WI38 (cell line): ENCODE data around the gene TOM1L2.
"Not testable (repeated sequence)": the region's sequence is repeated elsewhere in the genome, so short reads cannot be mapped to it uniquely, and the experiment has no call there.

Experiments used
- H3K4me3 ChIP-seq: 2 replicates; pipeline ENCODE4 v1.5.1; 2011; ENCODE audit warnings: low read depth, mild to moderate bottlenecking, control low read depth, low read length
- TF ChIP-seq, protein P1 (sequence below): IDR thresholded peaks from 2 replicates; pipeline ENCODE4 v1.5.1; 2012; ENCODE audit warnings: low read depth, mild to moderate bottlenecking, control low read depth, low read length

TOM1L2 gene

DNA sequence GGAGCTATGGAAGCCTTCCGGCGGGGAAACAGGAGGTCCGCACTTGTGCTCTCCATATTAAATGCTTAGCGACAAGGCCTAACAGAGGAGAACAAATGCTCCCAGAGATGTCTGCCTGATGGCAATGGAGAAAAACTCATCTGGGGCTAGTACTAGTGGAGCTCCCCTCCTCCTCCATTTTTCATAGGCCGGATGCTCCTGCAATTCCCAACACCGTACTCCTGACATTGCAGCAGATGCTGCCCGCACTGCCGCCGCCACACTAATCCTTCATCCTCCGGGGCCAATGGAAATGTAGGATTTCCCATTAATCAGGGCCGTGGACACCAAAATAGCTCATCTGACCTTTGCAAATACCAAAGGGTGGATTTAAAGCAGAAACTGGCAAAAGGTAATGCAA, 27.5 kb downstream of the TOM1L2 start:
- TF ChIP-seq, protein P1, sequence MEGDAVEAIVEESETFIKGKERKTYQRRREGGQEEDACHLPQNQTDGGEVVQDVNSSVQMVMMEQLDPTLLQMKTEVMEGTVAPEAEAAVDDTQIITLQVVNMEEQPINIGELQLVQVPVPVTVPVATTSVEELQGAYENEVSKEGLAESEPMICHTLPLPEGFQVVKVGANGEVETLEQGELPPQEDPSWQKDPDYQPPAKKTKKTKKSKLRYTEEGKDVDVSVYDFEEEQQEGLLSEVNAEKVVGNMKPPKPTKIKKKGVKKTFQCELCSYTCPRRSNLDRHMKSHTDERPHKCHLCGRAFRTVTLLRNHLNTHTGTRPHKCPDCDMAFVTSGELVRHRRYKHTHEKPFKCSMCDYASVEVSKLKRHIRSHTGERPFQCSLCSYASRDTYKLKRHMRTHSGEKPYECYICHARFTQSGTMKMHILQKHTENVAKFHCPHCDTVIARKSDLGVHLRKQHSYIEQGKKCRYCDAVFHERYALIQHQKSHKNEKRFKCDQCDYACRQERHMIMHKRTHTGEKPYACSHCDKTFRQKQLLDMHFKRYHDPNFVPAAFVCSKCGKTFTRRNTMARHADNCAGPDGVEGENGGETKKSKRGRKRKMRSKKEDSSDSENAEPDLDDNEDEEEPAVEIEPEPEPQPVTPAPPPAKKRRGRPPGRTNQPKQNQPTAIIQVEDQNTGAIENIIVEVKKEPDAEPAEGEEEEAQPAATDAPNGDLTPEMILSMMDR: no peak
- no peak overlapping the region for H3K4me3 ChIP-seq

DNA sequence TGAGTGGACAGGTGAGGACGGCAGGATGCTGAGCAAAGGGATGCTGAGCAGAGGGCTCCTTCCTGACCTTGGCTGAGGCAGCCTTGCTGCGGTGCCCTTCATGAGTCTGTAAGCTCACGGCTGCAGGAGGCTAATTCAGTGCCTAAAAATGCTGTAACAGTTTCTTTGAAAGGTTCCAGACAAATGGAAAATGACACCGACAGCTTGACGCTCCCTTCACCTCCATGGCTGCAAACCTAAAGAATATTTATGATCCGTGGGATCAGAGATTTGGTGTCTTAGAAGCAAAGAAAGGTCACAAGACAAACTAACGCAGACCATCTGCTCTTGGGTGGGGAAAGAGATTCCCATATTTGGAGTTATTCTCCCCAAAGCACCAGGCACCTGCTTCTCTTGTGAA, 28.0 kb downstream of the TOM1L2 start:
- no peak overlapping the region for H3K4me3 ChIP-seq
- TF ChIP-seq, protein P1: no peak

DNA sequence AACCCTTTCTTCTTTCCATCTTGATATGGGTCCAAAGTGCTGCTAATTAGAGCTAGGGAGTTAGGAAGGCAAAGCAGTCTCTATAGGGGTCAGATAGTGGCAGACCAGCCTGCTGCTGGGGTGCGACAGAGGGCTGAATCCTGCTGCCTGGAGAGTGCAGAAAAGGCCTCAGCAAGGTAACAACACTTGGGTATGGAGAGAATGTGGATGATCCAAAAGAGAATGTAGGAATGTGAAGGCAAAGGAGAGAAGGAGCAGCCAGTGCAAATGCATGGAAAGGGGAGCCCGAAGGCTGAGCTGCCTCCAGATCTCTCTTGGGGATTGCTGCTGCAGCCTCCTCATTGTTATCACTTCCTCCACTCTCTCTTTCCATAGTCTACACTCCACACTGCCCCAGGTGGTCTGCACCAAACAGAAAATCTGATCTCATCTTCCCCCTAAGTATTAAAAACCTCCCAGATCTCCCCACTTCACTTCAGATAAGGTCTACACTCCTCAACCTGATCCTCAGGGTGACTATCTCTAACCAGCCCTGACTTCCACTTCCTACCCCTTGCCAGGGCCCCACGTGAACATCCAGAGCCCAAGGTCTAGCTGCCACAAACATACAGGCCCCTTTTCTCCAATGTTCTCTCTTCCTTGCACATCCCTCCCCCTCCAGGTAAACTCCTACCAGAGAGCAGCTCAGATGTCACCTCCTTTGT, 28.8 kb downstream of the TOM1L2 start:
- H3K4me3 ChIP-seq: no peak overlapping the region
- TF ChIP-seq, protein P1: no peak

DNA sequence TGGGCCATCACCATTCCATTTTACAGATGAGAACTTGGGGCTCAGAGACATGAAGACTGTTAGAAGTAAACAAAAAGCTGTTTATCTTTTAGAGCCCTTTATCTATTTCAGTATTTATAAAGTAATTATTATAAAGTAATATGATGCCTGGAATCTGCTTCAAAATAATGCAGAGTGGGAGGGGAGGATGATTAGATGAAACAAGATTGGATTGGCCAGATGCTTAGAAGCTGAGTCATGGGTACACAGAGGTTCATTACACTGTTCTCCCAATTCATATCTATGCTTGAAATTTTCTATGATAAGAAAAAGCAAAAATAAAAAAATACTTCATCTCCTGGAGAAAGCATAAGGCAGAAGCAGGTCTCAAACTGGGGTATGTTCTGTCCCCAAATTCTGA, 29.4 kb downstream of the TOM1L2 start:
- TF ChIP-seq, protein P1: no peak
- no peak overlapping the region for H3K4me3 ChIP-seq

DNA sequence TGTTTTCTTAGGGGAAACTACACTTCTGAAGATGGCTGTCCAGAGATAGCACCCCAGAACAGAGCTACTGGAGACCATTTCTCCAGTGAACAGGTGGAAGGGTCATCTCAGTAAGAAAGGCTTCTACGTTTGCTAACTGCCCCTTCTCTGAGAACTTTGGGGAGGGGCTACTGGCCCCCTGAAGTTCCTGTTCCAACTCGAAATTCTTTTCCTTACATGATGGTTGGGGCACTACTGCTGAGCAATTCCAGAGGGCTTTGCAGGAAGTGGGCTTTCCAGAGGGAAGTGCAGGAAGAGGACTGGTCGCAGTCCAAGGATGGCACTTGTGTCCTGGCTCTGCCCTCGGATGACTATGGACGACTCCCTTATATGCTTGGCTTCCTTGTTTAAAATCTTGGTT, 31.2 kb downstream of the TOM1L2 start:
- no peak overlapping the region for H3K4me3 ChIP-seq
- TF ChIP-seq, protein P1: no peak

DNA sequence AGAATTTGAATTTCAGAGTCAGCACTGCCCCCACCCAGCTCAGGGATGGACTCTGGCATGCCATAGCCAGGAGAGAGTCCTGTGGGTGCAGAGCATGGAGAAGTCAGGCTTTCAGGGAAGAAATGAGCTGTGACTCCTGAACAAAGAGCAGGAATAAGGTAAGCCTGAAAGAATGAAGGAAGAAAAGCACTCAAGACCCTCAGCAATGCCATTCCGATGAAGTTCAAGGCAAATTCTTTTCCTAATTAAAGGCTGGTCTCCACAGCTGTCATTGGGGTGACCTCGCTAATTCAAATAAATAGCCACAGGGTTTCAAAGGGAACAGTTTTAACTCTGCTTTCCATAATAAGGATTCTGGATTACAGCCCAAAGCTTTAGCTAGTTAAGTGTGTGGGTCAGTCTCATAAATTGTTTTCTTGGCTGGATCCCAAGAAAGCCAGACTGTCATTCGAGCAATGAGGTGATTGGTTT, 31.7 kb downstream of the TOM1L2 start:
- TF ChIP-seq, protein P1: no peak
- H3K4me3 ChIP-seq: no peak overlapping the region

DNA sequence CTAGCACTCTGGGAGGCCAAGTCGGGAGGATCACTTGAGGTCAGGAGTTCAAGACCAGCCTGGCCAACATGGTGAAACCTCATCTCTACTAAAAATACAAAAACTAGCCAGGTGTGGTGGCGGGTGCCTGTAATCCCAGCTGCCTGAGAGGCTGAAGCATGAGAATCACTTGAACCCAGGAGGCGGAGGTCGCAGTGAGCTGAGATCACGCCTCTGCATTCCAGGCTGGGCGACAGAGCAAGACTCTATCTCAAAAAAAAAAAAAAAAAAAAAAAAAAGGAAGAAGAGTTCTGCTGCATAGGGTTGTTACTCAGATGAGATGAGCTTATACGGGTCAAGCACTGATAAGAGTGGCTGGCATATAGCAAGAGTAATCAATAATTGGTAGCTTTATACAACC, 32.3 kb downstream of the TOM1L2 start:
- not testable (repeated sequence) for H3K4me3 ChIP-seq

DNA sequence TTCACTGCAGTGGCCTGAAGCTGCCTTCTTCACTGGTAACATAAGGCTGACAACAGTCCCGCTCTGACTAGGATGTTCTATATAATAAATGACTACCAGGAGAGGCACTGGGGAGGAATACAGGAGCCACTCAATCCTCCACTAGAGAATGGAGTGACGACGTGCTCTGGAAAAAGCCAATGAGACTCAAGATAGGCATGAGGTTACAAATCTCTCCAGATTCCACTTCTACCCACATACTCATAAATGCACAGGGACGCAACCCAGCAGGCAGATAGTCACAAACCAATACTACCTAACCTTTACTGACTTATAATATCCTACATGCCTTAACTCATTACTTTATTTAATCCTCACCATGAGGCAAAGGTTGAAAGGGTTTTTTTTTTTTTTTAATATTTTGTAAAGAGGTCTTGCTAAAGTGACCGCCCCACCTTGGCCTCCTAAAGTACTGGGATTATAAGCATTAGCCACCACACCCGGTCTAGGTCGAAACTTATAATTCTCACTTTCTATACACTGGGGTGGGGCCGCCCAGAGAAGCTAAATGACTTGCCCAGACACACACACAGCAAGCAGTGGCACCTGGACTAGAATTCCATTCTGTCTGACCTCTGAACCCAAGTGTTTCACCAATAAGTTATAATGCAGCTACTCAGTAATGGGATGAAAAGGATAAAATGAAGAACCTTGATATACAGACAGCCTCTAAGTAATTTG, 33.7 kb downstream of the TOM1L2 start:
- TF ChIP-seq, protein P1: no peak
- no peak overlapping the region for H3K4me3 ChIP-seq
